ENCODE measurements around the gene PLD6. TPM values are rescaled to one million over a fixed set of nuclear protein-coding genes. Genes with fewer than 3 reads are reported as not detected.

PLD6 gene
- total RNA-seq, 1 donor from 2014 or later = 1.2 TPM

GRCh38 chr17:17167356-17167755 is 38.8 kb downstream of the PLD6 start:
- H3K4me1 Mint-ChIP-seq (ENCODE audit: low read depth) = no peaks in the 10 kb centered on the region
- H3K27ac Mint-ChIP-seq = peak overlapping the region; percentile 54
- TF ChIP-seq CTCF (IDR thresholded peaks at IDR 0.05; ENCODE audit: unreplicated experiment) = no peak
- H3K9me3 Mint-ChIP-seq (ENCODE audit: low read depth) = no peaks in the 10 kb centered on the region
- no peak overlapping the region for H3K4me3 Mint-ChIP-seq (ENCODE audit: low read depth)
- DNase-seq (ENCODE audit: low spot score, unreplicated experiment) = no peak
- peaks cover 8% of the 10 kb centered on the region for H3K36me3 Mint-ChIP-seq (ENCODE audit: insufficient read depth)
- H3K27me3 Mint-ChIP-seq = no peaks in the 10 kb centered on the region

GRCh38 chr17:17166446-17166845 is 39.7 kb downstream of the PLD6 start:
- Mint-ChIP-seq H3K27me3 (no peaks in the 10 kb centered on the region), H3K4me3 (ENCODE audit: low read depth) (no peak overlapping the region), H3K27ac (no peak overlapping the region), H3K9me3 (ENCODE audit: low read depth) (no peaks in the 10 kb centered on the region), H3K4me1 (ENCODE audit: low read depth) (no peaks in the 10 kb centered on the region), H3K36me3 (ENCODE audit: insufficient read depth) (peaks cover 9% of the 10 kb centered on the region)
- DNase-seq (ENCODE audit: low spot score, unreplicated experiment) = no peak
- TF ChIP-seq CTCF (IDR thresholded peaks at IDR 0.05; ENCODE audit: unreplicated experiment) = no peak

- Mint-ChIP-seq H3K27ac (no peak overlapping the region), H3K4me1 (ENCODE audit: low read depth) (no peaks in the 10 kb centered on the region), H3K9me3 (ENCODE audit: low read depth) (no peaks in the 10 kb centered on the region), H3K36me3 (ENCODE audit: insufficient read depth) (peaks cover 9% of the 10 kb centered on the region), H3K27me3 (no peaks in the 10 kb centered on the region), H3K4me3 (ENCODE audit: low read depth) (no peak overlapping the region)
- DNase-seq (ENCODE audit: low spot score, unreplicated experiment) = no peak
- no peak for TF ChIP-seq CTCF (IDR thresholded peaks at IDR 0.05; ENCODE audit: unreplicated experiment)
These were observed 40.3 kb downstream of the PLD6 start for GRCh38 chr17:17165666-17166308.

GRCh38 chr17:17164676-17165075 is 41.5 kb downstream of the PLD6 start:
- H3K4me3 Mint-ChIP-seq (ENCODE audit: low read depth) = no peak overlapping the region
- TF ChIP-seq CTCF (IDR thresholded peaks at IDR 0.05; ENCODE audit: unreplicated experiment) = no peak
- no peaks in the 10 kb centered on the region for H3K4me1 Mint-ChIP-seq (ENCODE audit: low read depth)
- no peak overlapping the region for H3K27ac Mint-ChIP-seq
- DNase-seq (ENCODE audit: low spot score, unreplicated experiment) = no peak
- H3K36me3 Mint-ChIP-seq (ENCODE audit: insufficient read depth) = peaks cover 9% of the 10 kb centered on the region
- H3K27me3 Mint-ChIP-seq = no peaks in the 10 kb centered on the region
- H3K9me3 Mint-ChIP-seq (ENCODE audit: low read depth) = no peaks in the 10 kb centered on the region

GRCh38 chr17:17164156-17164555 is 42.0 kb downstream of the PLD6 start:
- Mint-ChIP-seq H3K36me3 (ENCODE audit: insufficient read depth) (peaks cover 8% of the 10 kb centered on the region), H3K27me3 (no peaks in the 10 kb centered on the region), H3K27ac (no peak overlapping the region), H3K4me3 (ENCODE audit: low read depth) (no peak overlapping the region), H3K4me1 (ENCODE audit: low read depth) (no peaks in the 10 kb centered on the region), H3K9me3 (ENCODE audit: low read depth) (no peaks in the 10 kb centered on the region)
- no peak for DNase-seq (ENCODE audit: low spot score, unreplicated experiment)
- no peak for TF ChIP-seq CTCF (IDR thresholded peaks at IDR 0.05; ENCODE audit: unreplicated experiment)
